Endothelial cell of umbilical vein (primary cell): Measurements from ENCODE around the gene TSSC4. TPM values are rescaled to one million over a fixed set of nuclear protein-coding genes. Genes with fewer than 3 reads are reported as not detected.

Experiments used
- BruUV-seq: library from RNA; stranded (reverse); fragments of 400-500 nt; replicated peaks from 2 replicates; lab custom pipeline; 2021; lab: Mats Ljungman, UMichigan
- CTCF ChIA-PET: fragments of 300-600, 350-600 bp; sonication (Branson Sonifier 250); formaldehyde crosslinking; loops from one replicate; lab custom pipeline; 2021; ENCODE audit warnings: antibody characterized with exemption, inconsistent platforms; lab: Charles Lee
- POLR2A ChIA-PET: fragments of 300-600, 350-600 bp; sonication (Branson Sonifier 250); formaldehyde crosslinking; loops from one replicate; lab custom pipeline; 2021; ENCODE audit warnings: antibody characterized with exemption, inconsistent platforms; lab: Charles Lee
- DNase-seq: peaks from one replicate; pipeline ENCODE4 v3.0.0-alpha.2; 2011; ENCODE audit warnings: low read depth, low spot score
- FAIRE-seq: peaks from 2 replicates; lab custom pipeline; 2011; peaks lifted over from hg19 to GRCh38; lab: Jason Lieb, UNC
- H2AFZ ChIP-seq: 2 replicates; pipeline ENCODE4 v1.6.0; 2012; ENCODE audit warnings: low read depth, low read length, control low read depth, inconsistent platforms
- H3K27ac ChIP-seq: 2 replicates; pipeline ENCODE4 v1.5.1; 2011; ENCODE audit warnings: low read depth, mild to moderate bottlenecking, control low read depth, low read length, moderate library complexity; ENCODE audit not compliant: insufficient read depth
- H3K27me3 ChIP-seq, 2 experiments: 2 replicates each; pipeline versions ENCODE4 v1.6.0 to v1.6.1; 2011; ENCODE audit warnings: low read length in 2 of 2, mixed read lengths in 1 of 2; ENCODE audit not compliant: control insufficient read depth in 2 of 2, insufficient read depth in 2 of 2
- H3K36me3 ChIP-seq, 2 experiments: 2 replicates in 1 of 2; 3 replicates in 1 of 2; pipeline ENCODE4 v1.5.1; 2011; ENCODE audit warnings: low read length in 2 of 2, mild to moderate bottlenecking in 1 of 2, moderate library complexity in 1 of 2; ENCODE audit not compliant: control insufficient read depth in 2 of 2, insufficient read depth in 2 of 2; ENCODE audit errors: extremely low read depth in 1 of 2
- H3K4me1 ChIP-seq: 3 replicates; pipeline ENCODE4 v1.5.1; 2011; ENCODE audit warnings: mild to moderate bottlenecking, low read length; ENCODE audit not compliant: control insufficient read depth, insufficient read depth; ENCODE audit errors: extremely low read depth
- H3K4me2 ChIP-seq: 2 replicates; pipeline ENCODE4 v1.6.1; 2011; ENCODE audit warnings: low read length, control low read depth, mixed read lengths; ENCODE audit not compliant: insufficient read depth
- H3K4me3 ChIP-seq, 3 experiments: fragments of 200-600 bp in 1 of 3; sonication (generic), shearing (Covaris generic) in 1 of 3; replicated peaks in 1 of 3; 2 replicates each; pipeline ENCODE4 v1.5.1; 2011 to 2016; ENCODE audit warnings: control low read depth in 3 of 3, low read length in 3 of 3, mild to moderate bottlenecking in 2 of 3, inconsistent platforms in 1 of 3, low read depth in 1 of 3, moderate library complexity in 1 of 3; ENCODE audit not compliant: insufficient read depth in 1 of 3
- H3K79me2 ChIP-seq: 2 replicates; pipeline ENCODE4 v1.6.0; 2012; ENCODE audit warnings: low read length, inconsistent platforms; ENCODE audit not compliant: control insufficient read depth, insufficient read depth
- H3K9ac ChIP-seq: replicated peaks from 2 replicates; pipeline ENCODE3; 2011; ENCODE audit warnings: low read length, control low read depth; ENCODE audit not compliant: insufficient read depth; ENCODE audit errors: extremely low read depth
- H3K9me1 ChIP-seq: replicated peaks from 3 replicates; pipeline ENCODE4 v1.6.0; 2011; ENCODE audit warnings: mild to moderate bottlenecking, low read length; ENCODE audit not compliant: control insufficient read depth, insufficient read depth; ENCODE audit errors: extremely low read depth
- H3K9me3 ChIP-seq: replicated peaks from 2 replicates; pipeline ENCODE4 v1.5.1; 2012; ENCODE audit warnings: low read length, inconsistent platforms; ENCODE audit not compliant: control insufficient read depth, insufficient read depth
- H4K20me1 ChIP-seq: replicated peaks from 2 replicates; pipeline ENCODE3; 2011; ENCODE audit warnings: mild to moderate bottlenecking, low read length; ENCODE audit not compliant: control insufficient read depth, insufficient read depth; ENCODE audit errors: extremely low read depth
- CTCF ChIP-seq, 2 donors: IDR thresholded peaks; 1 replicate in 1 of 2; 2 replicates in 1 of 2; pipeline ENCODE4 v1.5.1; 2011; ENCODE audit warnings: low read length in 2 of 2, mild to moderate bottlenecking in 2 of 2, moderate library complexity in 2 of 2, control low read depth in 1 of 2, inconsistent platforms in 1 of 2, low read depth in 1 of 2; ENCODE audit not compliant: insufficient read depth in 1 of 2; ENCODE audit errors: extremely low read depth in 1 of 2
- EZH2 ChIP-seq: IDR thresholded peaks from 2 replicates; pipeline ENCODE4 v1.6.1; 2012; ENCODE audit warnings: borderline replicate concordance, low read depth, mild to moderate bottlenecking, moderate library complexity, low read length, inconsistent platforms; ENCODE audit not compliant: severe bottlenecking
- FOS ChIP-seq: IDR thresholded peaks from 2 replicates; pipeline ENCODE4 v1.6.1; 2011; ENCODE audit warnings: mild to moderate bottlenecking, low read length, moderate library complexity, borderline replicate concordance; ENCODE audit not compliant: insufficient read depth
- GATA2 ChIP-seq: IDR thresholded peaks from 2 replicates; pipeline ENCODE4 v1.7.0; 2011; ENCODE audit warnings: low read depth, mild to moderate bottlenecking, moderate library complexity, mixed read lengths, low read length; ENCODE audit not compliant: insufficient read length, insufficient read depth
- JUN ChIP-seq: IDR thresholded peaks from 2 replicates; pipeline ENCODE4 v1.6.1; 2011; ENCODE audit warnings: borderline replicate concordance, low read depth; ENCODE audit not compliant: insufficient read length, insufficient read depth
- MAX ChIP-seq: IDR thresholded peaks from 2 replicates; pipeline ENCODE4 v1.6.1; 2011; ENCODE audit not compliant: insufficient read depth, insufficient read length
- MYC ChIP-seq: IDR thresholded peaks from one replicate; pipeline ENCODE4 v1.6.1; 2011; ENCODE audit warnings: mild to moderate bottlenecking, low read depth, low read length
- POLR2A ChIP-seq: IDR thresholded peaks from 2 replicates; pipeline ENCODE4 v1.6.1; 2012; ENCODE audit warnings: low read depth, mild to moderate bottlenecking, control low read depth, low read length
- POLR2AphosphoS5 ChIP-seq: IDR thresholded peaks from 2 replicates; pipeline ENCODE4 v1.6.1; 2012; ENCODE audit warnings: low read depth, mild to moderate bottlenecking, control low read depth, low read length, moderate library complexity; ENCODE audit not compliant: insufficient read depth
- dilution Hi-C: fragments of 300-500 bp; cut with MboI; formaldehyde crosslinking; loops from one replicate; pipeline ENCODE4 v1.15.0; 2019; ENCODE audit warnings: low sequenced_read_pairs; ENCODE audit not compliant: extremely low pct_ligation_motif_present
- intact Hi-C: fragments of 100-400 bp; cut with micrococcal nuclease; formaldehyde crosslinking; loops from one replicate; pipeline ENCODE4 v1.10.0; 2022
- polyA plus RNA-seq, 4 experiments: library from polyadenylated mRNA; depleted of rRNA in 3 of 4; stranded (reverse) in 3 of 4; unstranded in 1 of 4; fragments of >200 nt; gene quantifications; 2 replicates each; pipeline versions ENCODE4 v1.2.1 to v1.2.3, GENCODE V29; 2011 to 2012; ENCODE audit warnings: missing spikeins in 1 of 4
- total RNA-seq: library from RNA; stranded (reverse); gene quantifications from 2 replicates; pipeline ENCODE4 v1.2.3, GENCODE V29; 2021

Gene TSSC4
- total and polyA plus RNA-seq, 2 donors (not counting 3 experiments of a cell fraction or from before 2014, with no cell fraction given): 42.7 to 59.6 TPM

- DNase-seq: no peak
- no peak for FAIRE-seq
- POLR2A ChIA-PET: no interaction called here
- CTCF ChIA-PET: interaction anchor here (1.4 to 2.9 kb wide), 2 partner anchors 45 to 70 kb away, joined by 3 to 13 read pairs; no protein-coding TSS in a partner anchor
- H3K4me1 ChIP-seq: peaks cover 15% of the 10 kb centered on the region
- no TSS peak for BruUV-seq
- H3K79me2 ChIP-seq: peaks cover 31% of the 10 kb centered on the region
- H3K9me3 ChIP-seq: no peaks in the 10 kb centered on the region
- TF ChIP-seq CTCF (IDR thresholded peaks at IDR 0.05; ENCODE audit: extremely low read depth in 1 of 2, insufficient read depth in 1 of 2, low read depth in 1 of 2, low read length in 2 of 2): no peak
- no peak for TF ChIP-seq JUN
- TF ChIP-seq FOS: no peak
- no peak for TF ChIP-seq MAX
- TF ChIP-seq MYC: no peak
- no peak for TF ChIP-seq GATA2
- TF ChIP-seq POLR2A: no peak
- TF ChIP-seq EZH2: no peak
- no peak for TF ChIP-seq POLR2AphosphoS5
- H3K36me3 ChIP-seq: no peaks in the 10 kb centered on the region
- intact Hi-C loops (no loop called here), dilution Hi-C loops (no loop called here)
- no peaks in the 10 kb centered on the region for H3K27me3 ChIP-seq
- H2AFZ ChIP-seq: no peak overlapping the region
- H3K9ac ChIP-seq: no peak overlapping the region
- H3K27ac ChIP-seq: no peak overlapping the region
- no peaks in the 10 kb centered on the region for H3K9me1 ChIP-seq
- no peak overlapping the region for H3K4me3 ChIP-seq
- H3K4me2 ChIP-seq: no peak overlapping the region
- H4K20me1 ChIP-seq: no peaks in the 10 kb centered on the region
Measured at GRCh38 chr11:2375341-2375853, 25.2 kb upstream of the TSSC4 start.
